ENCODE results near the gene TIAM2.

TIAM2 gene

GRCh38 chr6:155026022-155026705 lies 31.0 kb downstream of the TIAM2 start:
- no peak for FAIRE-seq

DNA sequence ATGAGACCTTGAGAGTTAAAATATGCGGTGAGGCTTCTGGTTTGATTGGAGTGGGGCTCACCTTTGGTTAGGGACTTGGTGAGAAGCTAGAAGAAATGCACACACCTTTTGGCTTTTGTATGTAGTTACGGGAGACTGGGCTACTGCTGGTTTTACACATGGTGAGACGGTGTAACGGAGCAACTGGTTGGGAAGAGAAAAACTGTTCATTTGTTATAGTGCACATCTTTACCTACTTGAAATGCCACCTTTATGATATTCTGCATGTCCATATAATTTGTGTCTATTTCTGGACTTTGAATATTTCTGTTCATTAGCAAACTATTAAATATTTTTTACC lies 31.6 kb downstream of the TIAM2 start:
- no peak for FAIRE-seq

GRCh38 chr6:155030148-155030720 lies 35.1 kb downstream of the TIAM2 start:
- FAIRE-seq: no peak

GRCh38 chr6:155031091-155031490 lies 36.0 kb downstream of the TIAM2 start:
- FAIRE-seq: no peak

DNA sequence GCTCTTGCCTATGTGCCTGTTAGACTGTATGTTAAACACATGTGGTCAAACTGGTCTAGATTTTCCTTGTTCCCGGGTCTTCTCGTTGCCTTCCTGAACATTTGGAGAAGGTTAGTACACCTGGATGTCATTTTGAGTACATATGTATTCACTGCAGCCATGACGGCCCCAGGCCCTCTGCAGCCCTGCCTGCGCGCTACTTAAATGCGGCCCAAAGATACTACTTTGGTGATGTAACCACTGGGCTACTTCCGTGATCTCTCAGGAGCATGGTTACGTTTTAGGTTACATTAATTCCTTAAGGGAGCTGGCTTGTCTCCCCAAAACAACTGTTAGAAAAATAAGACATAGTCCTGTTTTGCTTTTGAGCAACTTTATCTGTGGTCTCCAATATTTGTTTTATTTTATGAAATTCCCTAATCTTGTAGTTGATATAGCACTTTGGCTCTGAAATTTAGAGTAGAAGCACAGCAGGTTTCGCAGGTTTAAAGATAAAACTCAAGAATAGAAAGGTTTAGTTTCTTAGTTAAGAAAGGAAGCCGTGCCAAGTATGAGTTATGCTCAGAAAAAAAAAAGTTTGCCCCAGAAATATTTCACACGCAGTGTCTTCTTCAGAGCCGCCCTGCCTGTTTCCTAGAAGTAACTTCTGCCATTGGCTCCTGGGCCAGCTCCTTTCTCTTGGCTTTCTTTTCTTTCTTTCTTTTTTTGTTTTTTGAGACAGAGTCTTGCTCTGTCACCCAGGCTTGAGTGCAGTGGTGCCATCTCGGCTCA lies 38.1 kb downstream of the TIAM2 start:
- FAIRE-seq: no peak

GRCh38 chr6:155036907-155037306 lies 41.8 kb downstream of the TIAM2 start:
- FAIRE-seq: no peak

DNA sequence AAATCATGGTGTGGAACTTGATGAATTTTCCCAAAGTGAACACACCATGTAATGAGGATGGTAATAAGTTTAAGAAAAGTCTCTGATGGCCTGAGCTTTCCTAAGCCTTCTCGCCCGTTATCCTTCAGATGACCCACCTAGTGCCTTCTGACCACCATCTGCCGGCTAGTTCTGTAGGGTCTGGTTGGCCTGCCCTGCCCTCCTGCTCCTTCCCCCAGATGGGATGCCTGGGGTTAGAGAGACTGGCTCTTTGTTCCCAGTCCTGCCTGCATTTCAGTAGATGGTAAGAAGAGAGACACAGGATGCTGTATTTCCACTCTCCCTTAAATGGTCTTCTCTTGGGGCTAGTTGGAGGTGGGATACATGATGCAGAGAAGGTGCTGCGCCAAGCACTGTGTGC lies 43.0 kb downstream of the TIAM2 start:
- FAIRE-seq: no peak

- no peak for FAIRE-seq
These were observed 43.4 kb downstream of the TIAM2 start for GRCh38 chr6:155038527-155038926.

DNA sequence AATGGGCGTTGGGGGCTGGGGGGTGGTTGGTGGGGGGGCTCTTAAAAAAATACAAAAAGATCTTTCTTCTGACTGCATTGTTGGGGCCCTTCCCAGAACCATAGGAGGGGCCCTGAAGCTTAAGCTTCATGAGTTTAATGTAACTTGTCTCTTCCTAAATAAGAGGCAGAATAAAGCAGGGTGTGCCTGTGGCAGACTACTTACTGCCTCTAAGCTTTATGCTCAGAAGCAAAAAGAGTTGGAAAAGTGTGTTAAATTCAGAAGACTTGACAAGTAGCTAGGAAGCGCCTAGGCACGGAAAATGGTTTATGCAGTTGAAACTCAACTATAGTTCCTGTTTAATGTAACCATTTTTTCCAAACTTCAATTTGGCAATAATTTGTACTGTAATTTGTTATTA lies 44.5 kb downstream of the TIAM2 start:
- no peak for FAIRE-seq

- no peak for FAIRE-seq
These were observed 45.0 kb downstream of the TIAM2 start for GRCh38 chr6:155040154-155040553.

GRCh38 chr6:155040901-155041650 lies 46.0 kb downstream of the TIAM2 start:
- FAIRE-seq: no peak

GRCh38 chr6:155041741-155042279 lies 46.7 kb downstream of the TIAM2 start:
- FAIRE-seq: no peak

DNA sequence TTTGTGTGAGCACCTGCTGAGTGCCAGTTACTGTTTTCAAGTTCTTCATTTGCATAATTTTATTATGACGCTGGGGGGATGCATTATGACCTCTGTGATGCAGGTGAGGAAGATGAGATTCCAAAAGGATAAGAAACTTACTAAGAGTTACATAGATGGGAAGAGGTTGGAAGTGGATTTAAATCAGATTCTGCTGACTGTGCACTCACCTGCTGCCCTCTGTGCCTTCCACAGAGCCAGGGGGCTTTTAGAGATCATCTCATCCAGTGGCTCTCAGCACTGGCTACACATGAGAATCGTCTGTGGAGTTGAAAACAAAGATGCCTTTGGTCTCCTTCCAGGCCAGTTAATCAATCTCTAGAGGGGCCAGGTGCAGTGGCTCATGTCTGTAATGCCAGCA lies 47.9 kb downstream of the TIAM2 start:
- FAIRE-seq: no peak

DNA sequence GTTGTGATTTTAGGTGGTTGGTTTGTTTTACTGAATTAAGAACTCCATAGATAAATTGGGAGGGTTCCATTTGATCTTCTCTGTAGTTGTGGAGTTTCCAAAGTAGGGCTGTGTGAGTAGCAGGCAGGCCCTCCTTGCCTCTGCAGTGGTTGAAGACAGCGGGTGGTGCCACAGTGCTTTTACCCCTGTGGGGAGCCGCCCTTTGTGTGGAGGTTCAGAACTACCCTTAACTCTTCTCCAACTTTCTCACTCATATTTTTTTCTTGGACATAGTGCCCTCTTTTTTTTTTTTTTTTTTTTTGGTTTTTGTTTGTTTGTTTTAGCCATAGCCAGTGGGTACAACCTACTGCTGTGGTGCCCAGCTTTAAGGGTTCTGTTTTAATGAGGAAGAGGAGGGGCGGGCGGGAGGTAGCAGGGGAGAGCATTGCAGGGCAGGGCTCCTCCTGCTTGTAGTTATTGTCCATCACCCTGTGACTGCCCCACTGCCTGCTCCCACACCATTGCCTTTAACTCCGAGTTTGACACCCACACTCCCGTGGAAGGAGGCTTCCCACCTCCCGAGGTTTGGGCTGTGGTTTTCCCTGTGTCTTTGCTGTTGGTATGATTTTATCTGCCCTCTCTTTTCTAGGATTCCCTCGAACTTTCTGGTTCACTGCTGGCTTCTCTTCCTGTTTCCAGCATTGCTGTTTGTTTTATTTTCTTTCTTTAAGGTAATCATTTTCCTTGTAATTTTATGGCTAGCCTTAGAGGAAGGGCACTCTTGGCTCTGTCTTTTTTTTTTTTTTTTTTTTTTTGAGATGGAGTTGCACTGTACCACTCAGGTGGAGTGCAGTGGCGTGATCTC lies 50.7 kb downstream of the TIAM2 start:
- FAIRE-seq: no peak

DNA sequence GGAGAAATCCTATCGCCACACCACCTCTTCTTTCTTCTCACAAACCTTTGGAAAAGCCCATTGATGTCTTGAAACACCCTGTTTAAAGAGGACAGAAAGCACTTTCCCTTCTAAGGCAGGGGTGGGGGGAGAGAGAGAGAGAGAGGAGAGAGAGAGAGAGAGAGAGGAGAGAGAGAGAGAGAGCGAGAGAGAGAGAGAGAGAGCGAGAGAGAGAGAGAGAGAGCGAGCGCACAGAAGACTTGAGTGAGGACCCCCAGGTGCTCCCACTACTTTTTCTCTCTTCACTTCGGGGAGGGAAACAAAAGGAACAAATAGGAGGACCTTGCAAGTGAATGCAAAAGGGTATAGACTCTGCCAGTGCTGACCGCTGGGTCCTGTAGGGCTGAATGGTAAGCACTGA lies 52.4 kb downstream of the TIAM2 start:
- FAIRE-seq: no peak

DNA sequence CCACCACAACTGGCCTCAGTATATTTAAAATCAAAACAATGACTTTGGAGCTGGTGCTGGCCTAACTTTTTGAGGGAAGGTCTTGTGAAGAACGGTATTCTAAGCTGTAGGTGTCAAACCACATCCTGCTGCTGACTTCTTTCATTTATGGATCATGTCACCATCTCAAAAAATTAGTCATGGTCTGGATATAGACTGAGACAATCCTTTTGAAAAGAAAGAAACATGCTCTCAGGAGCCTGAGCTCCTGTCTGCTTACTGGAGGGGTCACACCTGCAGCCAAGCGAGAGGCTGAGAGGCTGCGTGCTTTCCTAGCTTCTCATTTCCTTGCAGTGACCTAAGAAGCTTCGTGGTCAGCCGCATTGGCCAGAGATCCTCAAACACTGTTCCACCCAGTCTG lies 55.2 kb downstream of the TIAM2 start:
- FAIRE-seq: no peak

GRCh38 chr6:155054491-155055250 lies 59.6 kb downstream of the TIAM2 start:
- no peak for FAIRE-seq

DNA sequence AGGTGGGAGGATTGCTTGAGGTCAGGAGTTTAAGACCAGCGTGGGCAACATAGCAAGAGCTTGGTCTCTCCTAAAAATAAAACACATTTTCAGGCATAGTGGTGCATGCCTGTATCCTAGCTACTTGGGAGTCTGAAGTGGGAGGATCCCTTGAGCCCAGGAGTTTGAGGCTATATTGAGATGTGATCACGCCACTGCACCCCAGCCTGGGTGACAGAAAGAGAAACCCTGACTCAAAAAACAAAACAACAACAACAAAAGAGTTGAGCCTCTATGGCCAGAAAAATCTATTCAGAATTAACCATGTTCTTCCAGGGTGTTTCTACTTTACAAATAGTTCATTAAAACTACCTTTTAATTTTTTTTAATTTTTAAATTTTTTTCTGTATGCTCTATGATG lies 60.6 kb downstream of the TIAM2 start:
- no peak for FAIRE-seq

DNA sequence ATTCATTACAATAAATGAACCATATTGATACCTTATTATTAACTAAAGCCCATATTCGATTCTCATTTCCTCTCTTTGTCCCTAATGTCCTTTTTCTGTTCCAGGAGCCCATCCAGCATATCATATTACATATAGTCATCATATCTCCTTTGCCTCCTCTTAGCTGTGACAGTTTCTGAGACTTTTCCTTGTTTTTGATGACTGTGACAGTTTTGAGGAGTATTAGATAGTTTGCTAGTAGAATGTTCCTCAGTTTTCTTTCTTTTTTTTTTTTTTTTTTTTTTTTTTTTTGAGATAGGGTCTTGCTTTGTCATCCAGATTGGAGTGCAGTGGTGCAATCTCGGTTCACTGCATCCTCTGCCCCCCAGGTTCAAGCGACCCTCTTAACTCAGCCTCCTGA lies 61.6 kb downstream of the TIAM2 start:
- no peak for FAIRE-seq

GRCh38 chr6:155061381-155061780 lies 66.3 kb downstream of the TIAM2 start:
- FAIRE-seq: no peak

DNA sequence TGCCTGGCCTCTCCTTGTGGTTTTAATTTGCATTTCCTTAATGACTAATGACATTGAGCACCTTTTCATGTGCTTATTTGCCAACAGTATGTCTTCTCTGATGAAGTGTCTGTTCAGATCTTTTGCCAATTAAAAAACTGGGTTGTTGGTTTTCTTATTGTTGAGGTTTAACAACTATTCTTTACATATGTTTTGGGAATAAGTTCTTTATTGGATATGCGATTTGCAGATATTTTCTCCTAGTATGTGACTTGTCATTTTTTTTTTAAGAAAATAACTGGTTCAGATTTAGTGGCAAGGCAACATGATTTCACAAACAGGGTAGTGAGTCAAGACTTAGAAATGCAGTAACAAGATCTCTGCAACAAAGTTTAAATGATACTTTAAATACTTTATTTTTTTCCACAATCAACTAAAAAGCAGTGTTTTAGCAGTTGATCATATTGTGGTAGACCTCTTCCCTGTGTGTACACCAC lies 67.8 kb downstream of the TIAM2 start:
- FAIRE-seq: no peak
